H1 (cell line): ENCODE data around the gene MAP2K7. TPM values are rescaled to one million over a fixed set of nuclear protein-coding genes. Genes with fewer than 3 reads are reported as not detected.

Experiments
- CTCF ChIA-PET: fragments of 300-600 bp; sonication (Branson Sonifier 250); formaldehyde crosslinking; loops from one replicate; lab custom pipeline; 2021; ENCODE audit not compliant: partially characterized antibody; lab: Charles Lee
- POLR2A ChIA-PET: fragments of 300-600 bp; sonication (Branson Sonifier 250); formaldehyde crosslinking; loops from one replicate; lab custom pipeline; 2021; ENCODE audit warnings: inconsistent platforms; ENCODE audit not compliant: partially characterized antibody; lab: Charles Lee
- DNase-seq, 2 experiments: peaks; one replicate each; pipeline versions ENCODE4 v3.0.0 to v3.0.0-alpha.2; 2010 to 2022; ENCODE audit warnings: low spot score in 2 of 2, low read depth in 1 of 2, mixed read lengths in 1 of 2
- FAIRE-seq: peaks from 2 replicates; lab custom pipeline; 2011; peaks lifted over from hg19 to GRCh38; lab: Jason Lieb, UNC
- H2AFZ ChIP-seq: 2 replicates; pipeline ENCODE4 v1.8.1; 2012; ENCODE audit warnings: low read length, inconsistent platforms
- H2AK5ac ChIP-seq: 2 replicates; pipeline ENCODE4 v1.6.1; 2013; ENCODE audit warnings: low read depth, low read length
- H2BK120ac ChIP-seq: replicated peaks from 2 replicates; pipeline ENCODE3; 2013; ENCODE audit warnings: low read depth, low read length, inconsistent platforms
- H2BK12ac ChIP-seq: 2 replicates; pipeline ENCODE4 v1.6.1; 2013; ENCODE audit warnings: low read depth, low read length
- H2BK15ac ChIP-seq: 2 replicates; pipeline ENCODE4 v1.6.1; 2013; ENCODE audit warnings: low read length
- H2BK20ac ChIP-seq: 2 replicates; pipeline ENCODE4 v1.6.1; 2013; ENCODE audit warnings: low read length
- H2BK5ac ChIP-seq: 2 replicates; pipeline ENCODE4 v1.6.1; 2013; ENCODE audit warnings: low read depth, low read length
- H3K14ac ChIP-seq: 2 replicates; pipeline ENCODE4 v1.6.1; 2013; ENCODE audit warnings: inconsistent platforms; ENCODE audit not compliant: insufficient read length
- H3K18ac ChIP-seq: 2 replicates; pipeline ENCODE4 v1.6.1; 2013; ENCODE audit warnings: low read length; ENCODE audit errors: extremely low read depth
- H3K23ac ChIP-seq: 2 replicates; pipeline ENCODE4 v1.6.1; 2013; ENCODE audit warnings: inconsistent platforms; ENCODE audit not compliant: insufficient read length
- H3K23me2 ChIP-seq: 2 replicates; pipeline ENCODE4 v1.6.1; 2013; ENCODE audit warnings: low read depth, low read length
- H3K27ac ChIP-seq: 2 replicates; pipeline ENCODE4 v1.6.1; 2011; ENCODE audit warnings: low read depth, low read length, inconsistent platforms
- H3K27me3 ChIP-seq, 4 experiments: replicated peaks in 1 of 4; 1 replicate in 1 of 4; 2 replicates in 3 of 4; pipeline versions ENCODE4 v1.6.1 to v1.8.1; 2011 to 2013; ENCODE audit warnings: low read length in 3 of 4, mild to moderate bottlenecking in 3 of 4, inconsistent platforms in 2 of 4, mixed read lengths in 2 of 4, moderate library complexity in 1 of 4; ENCODE audit not compliant: control insufficient read depth in 3 of 4, insufficient read depth in 3 of 4; ENCODE audit errors: extremely low read depth in 1 of 4
- H3K36me3 ChIP-seq, 4 experiments: 2 replicates each; pipeline versions ENCODE4 v1.6.1 to v1.8.1; 2011 to 2013; ENCODE audit warnings: mild to moderate bottlenecking in 4 of 4, low read length in 3 of 4, moderate library complexity in 2 of 4, control low read depth in 1 of 4, inconsistent platforms in 1 of 4; ENCODE audit not compliant: insufficient read depth in 4 of 4, control insufficient read depth in 2 of 4
- H3K4ac ChIP-seq: replicated peaks from 2 replicates; pipeline ENCODE3; 2013; ENCODE audit warnings: low read length, low read depth, mixed read lengths, inconsistent platforms; ENCODE audit not compliant: insufficient read length
- H3K4me1 ChIP-seq, 4 experiments: replicated peaks in 1 of 4; 1 replicate in 1 of 4; 2 replicates in 3 of 4; pipeline versions ENCODE4 v1.6.1 to v1.8.1; 2011 to 2013; ENCODE audit warnings: low read length in 3 of 4, inconsistent platforms in 2 of 4, mixed read lengths in 1 of 4; ENCODE audit not compliant: insufficient read depth in 4 of 4, control insufficient read depth in 3 of 4
- H3K4me2 ChIP-seq, 2 experiments: 2 replicates each; pipeline versions ENCODE4 v1.6.1 to v1.8.1; 2011 to 2013; ENCODE audit warnings: low read depth in 2 of 2, low read length in 2 of 2, control low read depth in 1 of 2, inconsistent platforms in 1 of 2, mild to moderate bottlenecking in 1 of 2; ENCODE audit not compliant: insufficient read depth in 1 of 2
- H3K4me3 ChIP-seq, 4 experiments: fragments of 200-600, 300-600 bp in 1 of 4; sonication (generic), shearing (Covaris generic), sonication (Bioruptor Twin) in 1 of 4; 2 replicates each; pipeline versions ENCODE4 v1.5.1 to v1.8.1; 2011 to 2016; ENCODE audit warnings: low read length in 4 of 4, low read depth in 3 of 4, control low read depth in 2 of 4, inconsistent platforms in 2 of 4, mild to moderate bottlenecking in 2 of 4, mixed read lengths in 1 of 4, moderate library complexity in 1 of 4; ENCODE audit not compliant: insufficient read depth in 2 of 4; ENCODE audit errors: extremely low read depth in 1 of 4
- H3K56ac ChIP-seq: replicated peaks from 2 replicates; pipeline ENCODE3; 2013; ENCODE audit warnings: low read depth, mild to moderate bottlenecking, mixed read lengths, low read length, inconsistent platforms; ENCODE audit not compliant: insufficient read length
- H3K79me1 ChIP-seq: 2 replicates; pipeline ENCODE4 v1.6.1; 2013; ENCODE audit warnings: low read depth, low read length, control low read depth
- H3K79me2 ChIP-seq, 2 experiments: 2 replicates each; pipeline versions ENCODE4 v1.6.1 to v1.8.1; 2012 to 2013; ENCODE audit warnings: low read length in 2 of 2, mild to moderate bottlenecking in 2 of 2, inconsistent platforms in 1 of 2; ENCODE audit not compliant: insufficient read depth in 2 of 2, control insufficient read depth in 1 of 2
- H3K9ac ChIP-seq, 4 experiments: replicated peaks in 1 of 4; 1 replicate in 1 of 4; 2 replicates in 3 of 4; pipeline versions ENCODE4 v1.6.1 to v1.8.1; 2011 to 2013; ENCODE audit warnings: low read depth in 3 of 4, low read length in 3 of 4, control low read depth in 2 of 4, mild to moderate bottlenecking in 2 of 4, moderate library complexity in 2 of 4, inconsistent platforms in 1 of 4; ENCODE audit errors: extremely low read depth in 1 of 4
- H3K9me3 ChIP-seq, 2 experiments: 2 replicates each; pipeline versions ENCODE4 v1.6.1 to v1.8.1; 2012 to 2013; ENCODE audit warnings: mild to moderate bottlenecking in 2 of 2, moderate library complexity in 2 of 2, control low read depth in 1 of 2, inconsistent platforms in 1 of 2, low read depth in 1 of 2, low read length in 1 of 2, mixed read lengths in 1 of 2; ENCODE audit not compliant: insufficient read depth in 2 of 2
- H4K20me1 ChIP-seq, 2 experiments: replicated peaks in 1 of 2; 2 replicates each; pipeline versions ENCODE3 to v1.8.1; 2011 to 2013; ENCODE audit warnings: inconsistent platforms in 2 of 2, low read length in 2 of 2, mild to moderate bottlenecking in 1 of 2; ENCODE audit not compliant: insufficient read depth in 2 of 2, control insufficient read depth in 1 of 2
- H4K5ac ChIP-seq: 2 replicates; pipeline ENCODE4 v1.6.1; 2013; ENCODE audit warnings: low read length, low read depth, mixed read lengths, inconsistent platforms; ENCODE audit not compliant: insufficient read length
- H4K8ac ChIP-seq: 2 replicates; pipeline ENCODE4 v1.8.0; 2013; ENCODE audit warnings: mild to moderate bottlenecking, moderate library complexity, low read length, inconsistent platforms; ENCODE audit not compliant: insufficient read depth; ENCODE audit errors: extremely low read depth
- H4K91ac ChIP-seq: replicated peaks from 2 replicates; pipeline ENCODE3; 2013; ENCODE audit warnings: low read length, mixed read lengths, inconsistent platforms; ENCODE audit not compliant: insufficient read length
- BRCA1 ChIP-seq: IDR thresholded peaks from 2 replicates; pipeline ENCODE4 v1.6.1; 2012; ENCODE audit warnings: low read depth, low read length, improper control_type of control experiment
- CBX5 ChIP-seq: fragments of 300-800, 300-1000 bp; sonication (generic); IDR thresholded peaks from 2 replicates; pipeline ENCODE4 v1.7.1; 2016; ENCODE audit warnings: antibody characterized with exemption, low read length, low read depth
- EGR1 ChIP-seq: IDR thresholded peaks from 2 replicates; pipeline ENCODE4 v1.6.1; 2011; ENCODE audit warnings: low read depth, low read length, borderline replicate concordance
- KDM1A ChIP-seq: fragments of 200-600, 300-600 bp; sonication (generic); IDR thresholded peaks from 2 replicates; pipeline ENCODE4 v1.7.1; 2016; ENCODE audit warnings: mild to moderate bottlenecking, low read length, borderline replicate concordance
- MAFK ChIP-seq: IDR thresholded peaks from 2 replicates; pipeline ENCODE4 v1.6.1; 2012; ENCODE audit warnings: low read depth, mild to moderate bottlenecking, improper control_type of control experiment, low read length
- NRF1 ChIP-seq: IDR thresholded peaks from 2 replicates; pipeline ENCODE4 v1.6.1; 2011; ENCODE audit warnings: mild to moderate bottlenecking, low read depth, low read length, improper control_type of control experiment
- POLR2A ChIP-seq, 2 experiments: IDR thresholded peaks; 1 replicate in 1 of 2; 2 replicates in 1 of 2; pipeline ENCODE4 v1.6.1; 2011; ENCODE audit warnings: low read depth in 2 of 2, low read length in 2 of 2, mild to moderate bottlenecking in 2 of 2; ENCODE audit errors: control extremely low read depth in 1 of 2
- POU5F1 ChIP-seq: IDR thresholded peaks from 2 replicates; pipeline ENCODE4 v1.6.1; 2011; ENCODE audit warnings: low read depth, mild to moderate bottlenecking, low read length, moderate library complexity
- RXRA ChIP-seq: IDR thresholded peaks from 2 replicates; pipeline ENCODE4 v1.6.1; 2011; ENCODE audit warnings: low read depth, mild to moderate bottlenecking, low read length, moderate library complexity; ENCODE audit not compliant: insufficient read depth
- SIRT6 ChIP-seq: IDR thresholded peaks from one replicate; pipeline ENCODE4 v1.7.1; 2012; ENCODE audit warnings: low read length, inconsistent platforms
- SP2 ChIP-seq: IDR thresholded peaks from 2 replicates; pipeline ENCODE4 v1.6.1; 2012; ENCODE audit warnings: mild to moderate bottlenecking, low read length, inconsistent platforms
- TCF12 ChIP-seq: IDR thresholded peaks from 2 replicates; pipeline ENCODE4 v1.6.1; 2011; ENCODE audit warnings: low read depth, mild to moderate bottlenecking, low read length
- WGBS, 2 experiments: shearing (Covaris generic) in 1 of 2; methylation state at CpG; one replicate each; pipeline versions ENCODE4 v1.1.6 to v1.1.7; 2013 to 2015; ENCODE audit warnings: low lambda C conversion rate in 2 of 2, mixed read lengths in 2 of 2, inconsistent platforms in 1 of 2, low coverage in 1 of 2, missing lambda C conversion rate in 1 of 2; ENCODE audit not compliant: insufficient replicate concordance in 2 of 2, insufficient coverage in 1 of 2, insufficient read length in 1 of 2; ENCODE audit errors: extremely low coverage in 1 of 2, missing lambda C conversion rate in 1 of 2; 5-methylcytosine and 5-hydroxymethylcytosine counted together
- polyA plus RNA-seq, 7 experiments: library from polyadenylated mRNA; depleted of rRNA in 3 of 7; stranded (reverse) in 5 of 7; unstranded in 2 of 7; fragments of >200 nt in 5 of 7; fragments of 200-250 nt in 2 of 7; gene quantifications; 1 replicate in 5 of 7; 2 replicates in 1 of 7; 4 replicates in 1 of 7; pipeline versions ENCODE4 v1.2.1 to v1.2.3, GENCODE V29; 2011 to 2013; ENCODE audit warnings: missing spikeins in 2 of 7, mixed read lengths in 2 of 7
- total RNA-seq: library from RNA; stranded (reverse); fragmentation: NEBNext Ultra II Directional; extraction: Animal tissue kit (Norgen Biotek cat#: 25700); gene quantifications from 2 replicates; pipeline ENCODE4 v1.2.1, GENCODE V29; 2021
- TF ChIP-seq, protein P1 (sequence below), 3 experiments: IDR thresholded peaks; 1 replicate in 2 of 3; 2 replicates in 1 of 3; pipeline versions ENCODE4 v1.5.1 to v1.6.1; 2011; ENCODE audit warnings: low read length in 3 of 3, mild to moderate bottlenecking in 3 of 3, inconsistent platforms in 2 of 3, low read depth in 1 of 3, moderate library complexity in 1 of 3; ENCODE audit not compliant: insufficient read depth in 1 of 3; ENCODE audit errors: control extremely low read depth in 1 of 3

MAP2K7 gene
- total and polyA plus RNA-seq, 2 of the 8 experiments (the other 6 are each of a cell fraction or from before 2014, with no cell fraction given), result 8.9 to 38.3 TPM

DNA sequence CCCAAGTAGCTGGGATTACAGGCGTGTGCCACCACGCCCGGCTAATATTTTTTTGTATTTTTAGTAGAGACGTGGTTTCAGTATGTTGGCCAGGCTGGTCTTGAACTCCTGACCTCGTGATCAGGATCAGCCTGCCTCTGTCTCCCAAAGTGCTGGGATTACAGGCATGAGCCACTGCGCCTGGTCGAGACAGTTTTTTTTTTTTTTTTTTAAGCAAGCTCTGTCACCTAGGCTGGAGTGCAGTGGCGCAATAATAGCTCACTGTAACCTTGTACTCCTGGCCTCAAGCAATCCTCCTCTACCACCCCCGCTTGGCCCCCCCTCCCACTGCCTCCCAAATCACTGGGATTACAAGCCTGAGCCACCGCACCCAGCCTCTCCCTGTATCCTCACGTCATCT, 6.4 kb upstream of the MAP2K7 start:
- Histone ChIP-seq H3K14ac (no peak overlapping the region), H3K9ac (no peak overlapping the region), H4K20me1 (peaks cover 0 to 3% of the 10 kb centered on the region in 2 experiments), H3K79me1 (no peaks in the 10 kb centered on the region), H4K91ac (no peak overlapping the region), H3K23ac (no peak overlapping the region), H3K4me1 (peaks cover 0 to 4% (median 0%) of the 10 kb centered on the region in 4 experiments; a peak in 2 of 7 replicates), H2AK5ac (no peak overlapping the region), H2AFZ (no peak overlapping the region), H2BK12ac (no peak overlapping the region), H3K23me2 (no peaks in the 10 kb centered on the region), H3K9me3 (no peaks in the 10 kb centered on the region), H3K4me2 (no peak overlapping the region), H2BK120ac (no peak overlapping the region), H3K27me3 (no peaks in the 10 kb centered on the region), H3K79me2 (no peaks in the 10 kb centered on the region), H4K5ac (no peak overlapping the region), H3K4me3 (no peak overlapping the region), H2BK20ac (no peak overlapping the region), H3K27ac (no peak overlapping the region), H4K8ac (no peak overlapping the region), H3K36me3 (no peaks in the 10 kb centered on the region; a peak in 1 of 8 replicates), H3K4ac (no peak overlapping the region), H3K18ac (no peak overlapping the region), H3K56ac (no peak overlapping the region), H2BK15ac (no peak overlapping the region), H2BK5ac (no peak overlapping the region)
- POLR2A ChIA-PET, result interaction anchor here (1.0 to 1.1 kb wide), 2 partner anchors 9 to 18 kb away, joined by 3 to 4 read pairs; partner anchors contain the start of gene LRRC8E
- CTCF ChIA-PET, result interaction anchor here (1.0 to 2.5 kb wide), 3 partner anchors 21 to 44 kb away, joined by 3 to 11 read pairs (median 5); no protein-coding TSS in a partner anchor
- WGBS, 2 experiments, result 94% methylated on average over 9 of the region's 11 CpGs; no CpG with 5 or more reads in 1 of the 2 experiments
- FAIRE-seq (no peak), DNase-seq (no peak)
- TF ChIP-seq EGR1, result no peak
- no peak for TF ChIP-seq TCF12
- TF ChIP-seq KDM1A, result no peak
- TF ChIP-seq, protein P1, sequence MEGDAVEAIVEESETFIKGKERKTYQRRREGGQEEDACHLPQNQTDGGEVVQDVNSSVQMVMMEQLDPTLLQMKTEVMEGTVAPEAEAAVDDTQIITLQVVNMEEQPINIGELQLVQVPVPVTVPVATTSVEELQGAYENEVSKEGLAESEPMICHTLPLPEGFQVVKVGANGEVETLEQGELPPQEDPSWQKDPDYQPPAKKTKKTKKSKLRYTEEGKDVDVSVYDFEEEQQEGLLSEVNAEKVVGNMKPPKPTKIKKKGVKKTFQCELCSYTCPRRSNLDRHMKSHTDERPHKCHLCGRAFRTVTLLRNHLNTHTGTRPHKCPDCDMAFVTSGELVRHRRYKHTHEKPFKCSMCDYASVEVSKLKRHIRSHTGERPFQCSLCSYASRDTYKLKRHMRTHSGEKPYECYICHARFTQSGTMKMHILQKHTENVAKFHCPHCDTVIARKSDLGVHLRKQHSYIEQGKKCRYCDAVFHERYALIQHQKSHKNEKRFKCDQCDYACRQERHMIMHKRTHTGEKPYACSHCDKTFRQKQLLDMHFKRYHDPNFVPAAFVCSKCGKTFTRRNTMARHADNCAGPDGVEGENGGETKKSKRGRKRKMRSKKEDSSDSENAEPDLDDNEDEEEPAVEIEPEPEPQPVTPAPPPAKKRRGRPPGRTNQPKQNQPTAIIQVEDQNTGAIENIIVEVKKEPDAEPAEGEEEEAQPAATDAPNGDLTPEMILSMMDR (IDR thresholded peaks at IDR 0.05; ENCODE audit: control extremely low read depth in 1 of 3, insufficient read depth in 1 of 3, low read depth in 1 of 3, low read length in 3 of 3), result no peak
- TF ChIP-seq NRF1, result no peak
- TF ChIP-seq POLR2A (IDR thresholded peaks at IDR 0.05; ENCODE audit: control extremely low read depth in 1 of 2, low read depth in 2 of 2, low read length in 2 of 2), result no peak
- TF ChIP-seq CBX5, result no peak
- no peak for TF ChIP-seq SIRT6
- TF ChIP-seq RXRA, result no peak
- no peak for TF ChIP-seq BRCA1
- no peak for TF ChIP-seq POU5F1
- no peak for TF ChIP-seq MAFK
- no peak for TF ChIP-seq SP2
